NCI-H524 treated with DMSO at 0.1 percent for 48 hours (cell line): ENCODE data around the gene ACTRT2.

Experiments used
- DNase-seq: peaks from one replicate; lab custom pipeline; 2025; lab: John Stamatoyannopoulos, UW

The ACTRT2 gene

DNA sequence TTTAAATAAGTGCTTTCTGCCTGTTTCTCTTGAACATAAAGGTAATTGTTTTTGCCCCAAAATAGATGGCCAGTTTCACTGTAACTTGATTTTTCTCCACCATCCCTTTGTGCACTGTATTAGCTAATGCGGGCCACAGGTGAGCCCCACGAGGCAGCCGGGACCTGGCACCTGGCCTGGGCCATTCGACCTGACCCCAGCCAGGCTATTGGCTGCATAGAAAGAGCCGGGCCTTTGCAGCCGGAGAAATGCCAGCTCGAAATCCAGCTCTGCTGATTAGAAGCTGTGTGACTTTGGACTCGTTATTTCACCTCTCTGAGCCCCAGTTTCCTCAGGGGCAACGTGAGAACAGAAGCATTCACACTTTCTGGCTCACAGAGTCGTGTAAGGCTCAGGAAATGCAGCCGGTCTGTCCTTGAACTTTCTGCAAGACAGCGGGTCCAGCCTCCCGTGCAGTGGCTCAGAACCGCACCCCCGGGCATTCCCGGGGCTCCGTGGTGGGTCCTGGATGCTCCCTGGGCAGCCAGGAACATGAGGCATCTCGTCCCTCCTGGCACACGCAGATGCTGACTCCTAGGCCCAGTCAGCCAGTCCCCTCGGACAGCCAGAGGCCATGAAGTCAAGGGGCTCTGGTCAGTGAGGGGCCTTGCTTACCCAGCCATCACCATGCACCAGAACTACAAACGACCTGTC is 37.4 kb upstream of the ACTRT2 start:
- no peak for DNase-seq

GRCh38 chr1:2984399-2985061 is 36.7 kb upstream of the ACTRT2 start:
- DNase-seq: no peak

DNA sequence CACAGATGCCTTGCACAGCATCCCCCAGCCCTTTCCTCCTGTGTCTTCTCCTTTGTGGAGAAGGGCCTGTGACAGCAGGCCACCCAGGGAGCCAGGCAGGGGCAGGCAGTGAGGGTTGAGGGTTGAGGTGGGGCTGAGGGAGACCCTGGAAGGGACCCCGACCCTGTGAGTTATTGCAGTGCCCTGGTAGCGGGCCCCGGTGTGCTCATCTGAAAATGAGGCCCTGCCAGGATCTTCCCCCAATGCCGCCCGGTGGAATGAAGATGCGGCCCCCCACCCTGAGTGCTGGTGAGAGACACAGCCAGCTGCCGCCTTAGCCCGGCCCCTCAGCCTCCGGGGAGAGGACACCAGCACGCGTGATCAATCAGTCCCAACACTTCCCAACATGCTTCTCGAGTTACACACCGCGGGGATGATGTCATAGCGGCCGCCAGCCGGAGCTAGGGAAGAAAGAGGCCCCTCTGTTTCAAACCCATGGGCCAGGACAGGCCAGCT is 36.2 kb upstream of the ACTRT2 start:
- DNase-seq: no peak

DNA sequence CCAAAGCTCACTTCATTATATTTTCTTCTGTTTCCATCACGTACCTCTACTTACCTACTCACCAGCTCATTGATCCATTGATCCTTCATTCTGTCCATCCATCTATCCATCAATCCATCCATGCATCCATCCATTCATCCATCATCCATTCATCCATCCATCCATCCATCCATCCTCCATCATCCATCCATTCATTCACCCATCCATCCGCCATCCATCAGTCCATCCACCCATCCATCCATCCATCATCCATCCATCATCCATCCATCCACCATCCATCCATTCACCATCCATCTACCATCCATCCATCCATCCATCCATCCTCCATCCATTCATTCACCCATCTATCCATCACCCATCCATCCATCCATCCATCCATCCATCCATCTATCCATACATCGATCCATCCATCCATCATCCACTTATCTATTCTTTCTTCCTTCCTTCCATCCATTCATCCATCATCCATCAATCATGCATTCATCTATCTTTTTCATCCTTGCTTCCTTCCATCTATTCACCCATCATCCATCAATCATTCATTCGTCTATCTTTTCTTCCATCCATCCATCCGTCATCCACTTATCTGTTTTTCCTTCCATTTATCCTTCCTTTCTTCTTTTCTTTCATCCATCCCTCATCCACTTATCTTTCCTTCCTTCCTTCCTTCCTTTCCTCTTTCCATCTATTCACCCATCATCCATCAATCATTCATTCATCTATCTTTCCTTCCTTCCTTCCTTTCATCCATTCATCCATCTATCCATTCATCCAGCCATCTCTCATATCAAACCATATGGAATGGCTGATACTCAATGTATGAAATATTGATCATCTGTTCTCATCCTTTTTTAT is 35.3 kb upstream of the ACTRT2 start:
- no peak for DNase-seq

DNA sequence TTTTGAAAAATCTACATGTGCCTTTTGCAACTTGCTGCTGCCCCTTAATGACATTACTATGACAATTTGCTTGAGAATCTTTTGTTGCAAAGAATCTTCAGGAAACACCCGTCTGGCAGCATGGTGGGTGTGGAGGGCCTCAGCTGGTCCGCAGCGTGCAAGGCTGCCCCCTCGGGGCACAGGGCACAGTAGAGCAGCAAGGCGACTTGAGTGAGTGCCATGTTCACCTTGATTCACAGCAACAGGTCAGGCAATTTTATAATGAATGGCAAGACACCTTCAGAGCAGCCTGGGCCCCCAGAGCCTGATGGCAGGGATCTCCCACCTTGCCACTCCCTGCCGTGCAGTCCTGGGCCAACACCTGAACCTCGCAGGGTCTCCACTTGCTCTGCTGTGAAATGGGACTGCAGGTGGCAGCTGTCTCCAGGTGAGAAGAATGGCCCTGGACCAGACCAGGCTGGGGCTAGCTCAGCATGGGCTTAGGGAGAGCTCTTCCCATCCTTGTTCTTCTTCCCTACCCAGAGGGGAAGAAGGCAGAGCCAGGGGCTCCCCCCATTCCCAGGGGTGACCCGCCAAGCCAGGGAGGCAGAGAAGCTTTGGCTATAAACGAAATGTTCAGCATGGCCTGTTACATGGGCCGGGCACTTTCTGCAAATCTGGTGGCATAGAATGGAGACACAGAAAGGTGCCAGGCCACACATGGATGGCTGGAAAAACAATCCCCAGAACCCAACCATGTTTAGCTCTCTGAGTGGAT is 34.5 kb upstream of the ACTRT2 start:
- no peak for DNase-seq

GRCh38 chr1:2987773-2988172 is 33.5 kb upstream of the ACTRT2 start:
- DNase-seq: no peak

- DNase-seq: no peak
Measured at GRCh38 chr1:2988256-2988655, 33.0 kb upstream of the ACTRT2 start.

GRCh38 chr1:2989185-2989584 is 32.1 kb upstream of the ACTRT2 start:
- DNase-seq: no peak

GRCh38 chr1:2989976-2990375 is 31.3 kb upstream of the ACTRT2 start:
- no peak for DNase-seq

GRCh38 chr1:2990376-2991115 is 30.7 kb upstream of the ACTRT2 start:
- no peak for DNase-seq

GRCh38 chr1:2991753-2992495 is 29.3 kb upstream of the ACTRT2 start:
- DNase-seq: no peak

DNA sequence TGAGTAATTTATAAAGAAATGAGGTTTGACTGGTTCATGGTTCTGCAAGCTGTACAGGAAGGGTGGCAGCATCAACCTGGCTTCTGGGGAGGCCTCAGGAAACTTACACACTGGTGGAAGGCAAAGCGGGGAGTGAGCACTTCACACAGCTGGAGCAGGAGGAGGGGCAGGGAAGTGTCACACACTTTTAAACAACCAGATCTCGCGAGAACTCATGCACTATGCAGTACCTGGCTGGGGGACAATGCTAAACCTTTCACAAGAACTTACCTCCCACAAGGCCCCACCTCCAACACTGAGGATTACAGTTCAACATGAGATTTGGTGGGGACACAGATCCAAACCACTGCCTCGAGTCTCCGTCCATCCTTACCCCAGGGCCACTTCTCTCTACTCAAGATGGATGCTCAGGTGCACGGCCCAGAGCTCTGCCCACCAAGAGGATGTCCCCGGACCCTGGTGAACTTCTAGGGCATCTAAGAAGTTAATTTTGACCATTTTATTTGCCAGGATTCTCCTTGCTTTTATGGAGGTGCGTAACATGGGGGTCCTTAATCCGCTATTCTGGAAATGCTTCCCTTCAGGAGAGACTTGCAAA is 22.7 kb upstream of the ACTRT2 start:
- no peak for DNase-seq

DNA sequence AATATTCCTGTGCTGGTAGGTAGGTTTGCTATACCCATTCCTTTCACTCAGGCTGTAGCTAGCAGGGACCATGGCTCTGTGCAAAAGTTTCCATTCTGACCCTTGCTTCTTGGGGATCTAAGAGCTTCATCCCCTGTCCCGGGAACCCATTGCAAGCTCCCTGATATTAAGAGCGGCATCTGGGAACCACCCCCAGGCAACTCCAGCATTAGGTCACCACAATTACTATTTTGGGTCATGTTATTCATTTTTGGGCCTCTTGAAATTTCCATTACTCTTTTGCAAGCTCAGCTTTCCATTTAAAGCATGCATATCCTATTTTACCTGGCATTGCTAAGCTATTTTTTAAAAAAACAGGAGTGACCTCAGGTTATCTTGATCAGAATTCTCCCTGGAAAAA is 22.1 kb upstream of the ACTRT2 start:
- DNase-seq: no peak

DNA sequence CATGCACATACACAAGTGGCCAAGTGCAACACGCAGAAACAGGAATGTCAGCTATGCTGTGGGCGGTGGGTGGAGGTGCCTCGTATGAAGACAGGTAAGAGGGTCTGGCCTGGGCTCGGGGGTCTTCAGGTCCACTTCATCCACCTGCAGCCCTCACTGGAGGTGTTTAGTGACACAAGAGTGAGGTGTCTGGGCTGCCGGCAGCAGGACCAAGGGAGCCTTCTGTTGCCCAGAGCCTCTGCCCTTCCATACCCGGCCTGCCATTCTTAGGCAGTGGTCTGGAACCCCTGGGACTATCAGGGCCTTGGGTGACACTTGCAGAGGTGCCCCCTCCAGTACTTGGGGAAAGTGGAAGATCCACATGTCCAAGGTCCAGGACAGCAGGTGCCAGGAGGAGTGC is 21.7 kb upstream of the ACTRT2 start:
- no peak for DNase-seq

GRCh38 chr1:3000214-3000613 is 21.1 kb upstream of the ACTRT2 start:
- no peak for DNase-seq

DNA sequence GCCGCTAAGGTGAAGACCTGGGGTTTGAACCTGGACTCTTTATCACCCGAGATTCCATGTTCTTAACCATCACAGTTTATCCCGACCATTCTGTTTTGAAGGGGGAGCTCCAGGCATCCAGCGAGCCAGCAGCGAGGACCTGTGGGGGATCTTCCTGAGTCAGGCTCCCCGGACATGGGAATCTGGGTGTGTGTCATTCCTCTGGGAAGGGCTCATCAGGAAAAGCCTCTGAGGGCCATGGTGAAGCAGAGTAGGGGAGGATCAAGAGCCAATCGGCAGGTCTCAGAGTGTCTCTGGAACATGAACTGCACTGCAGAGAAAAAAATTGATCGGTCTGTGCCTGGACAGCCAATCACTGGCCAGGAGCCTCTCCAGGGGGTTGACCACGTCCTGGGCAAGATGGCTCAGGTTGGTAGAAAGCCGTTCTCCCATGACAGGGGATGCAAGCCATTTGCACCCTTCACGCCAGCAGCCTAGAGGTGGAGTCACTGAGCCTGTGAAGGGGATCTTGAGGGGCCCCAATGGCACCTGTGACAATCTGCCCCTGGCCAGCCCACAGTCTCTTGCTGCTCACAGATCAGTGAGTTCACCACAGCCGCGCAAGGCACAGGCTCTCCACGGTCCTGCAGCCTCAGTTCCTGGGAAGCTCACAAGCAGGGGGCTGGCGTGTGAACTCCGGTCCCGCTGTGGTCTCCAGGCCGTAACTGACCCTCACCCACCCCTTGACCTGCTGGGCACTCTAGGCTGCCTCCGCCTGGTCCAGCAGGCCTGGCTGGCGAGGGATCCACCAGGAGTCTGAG is 20.4 kb upstream of the ACTRT2 start:
- no peak for DNase-seq

DNA sequence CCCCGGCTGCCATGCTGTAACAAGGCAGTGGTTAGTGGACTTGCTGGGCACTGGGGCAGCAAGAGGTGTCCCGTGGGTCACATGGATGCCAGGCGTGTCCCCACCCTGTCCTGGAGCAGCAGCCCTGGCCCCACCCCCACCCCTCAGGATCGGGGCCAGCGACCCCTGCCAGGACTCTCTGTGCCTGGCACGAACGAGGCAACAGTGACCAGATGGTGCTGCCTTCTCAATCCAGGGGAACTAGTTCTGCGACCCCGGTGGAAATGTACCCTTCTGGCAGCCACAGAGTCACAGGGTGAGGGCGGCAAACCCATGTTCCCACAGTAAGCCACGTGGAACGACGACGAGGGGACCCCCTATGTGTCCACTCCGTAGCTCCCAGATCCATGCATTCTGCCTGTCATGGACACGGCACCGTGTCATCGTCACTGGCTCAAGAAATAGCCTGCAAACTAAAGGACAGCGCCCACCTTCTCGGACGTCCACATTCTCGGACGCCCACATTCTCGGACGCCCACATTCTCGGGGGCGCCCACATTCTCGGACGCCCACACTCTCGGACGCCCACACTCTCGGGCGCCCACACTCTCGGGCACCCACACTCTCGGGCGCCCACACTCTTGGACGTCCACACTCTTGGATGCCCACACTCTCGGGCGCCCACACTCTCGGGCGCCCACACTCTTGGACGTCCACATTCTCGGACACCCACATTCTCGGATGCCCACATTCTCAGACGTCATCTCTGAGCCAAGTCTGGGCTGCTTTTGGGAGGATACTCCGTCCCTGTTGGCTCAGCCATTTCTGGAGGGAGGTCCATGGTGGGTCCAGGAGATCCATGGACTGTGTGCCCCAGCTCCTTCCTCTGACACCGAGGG is 19.6 kb upstream of the ACTRT2 start:
- no peak for DNase-seq

DNA sequence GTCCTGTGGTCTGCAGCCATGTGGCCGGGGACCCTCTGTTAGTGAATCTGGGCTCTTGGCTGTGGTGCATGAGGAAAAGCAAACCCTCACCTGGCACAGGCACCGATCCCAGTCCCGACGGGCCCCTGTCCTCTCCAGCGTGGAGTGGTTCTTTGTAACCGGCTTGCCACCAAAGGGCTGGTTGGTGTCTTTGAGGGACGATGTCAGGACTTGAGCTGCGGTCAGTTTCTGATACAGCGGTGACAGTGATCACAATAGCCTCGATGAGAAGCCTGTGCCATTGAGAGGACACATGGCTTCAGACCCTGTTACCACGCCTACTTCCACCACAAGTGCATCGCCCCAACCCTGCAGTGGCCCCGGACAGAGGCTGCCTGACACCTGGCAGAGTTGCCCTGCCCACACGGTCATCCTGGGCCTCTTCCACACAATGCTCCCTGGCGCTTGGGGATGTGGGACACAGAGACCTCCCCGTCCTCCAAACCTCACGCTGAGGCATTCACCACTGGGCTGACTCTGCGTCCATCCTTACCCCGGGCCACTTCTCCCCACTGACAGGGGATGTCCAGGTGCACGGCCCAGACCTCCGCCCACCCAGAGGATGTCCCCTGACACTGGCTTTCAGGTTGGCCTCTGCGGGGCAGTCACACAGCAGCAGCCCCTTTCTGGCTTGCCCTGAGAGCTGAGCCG is 18.8 kb upstream of the ACTRT2 start:
- DNase-seq: no peak
